ENCODE data around the gene PCDHGA1. TPM values are rescaled to one million over a fixed set of nuclear protein-coding genes. Genes with fewer than 3 reads are reported as not detected.
"Not testable (repeated sequence)": the region's sequence is repeated elsewhere in the genome, so short reads cannot be mapped to it uniquely, and the experiment has no call there.

The PCDHGA1 gene
- total and polyA plus RNA-seq, 2 donors (not counting 1 experiment from before 2014, with no cell fraction given) = 0.06 to 0.64 TPM

- POLR2A ChIA-PET; H3K27ac Mint-ChIP-seq; H3K4me1 ChIP-seq (ENCODE audit: control insufficient read depth in 2 of 2, insufficient read depth in 2 of 2, low read length in 2 of 2); H3K9ac ChIP-seq (ENCODE audit: low read length); intact Hi-C loops (cut with micrococcal nuclease); H3K4me3 ChIP-seq (ENCODE audit: control extremely low read depth in 1 of 5, extremely low read depth in 1 of 5, insufficient read depth in 1 of 5, low read depth in 2 of 5, low read length in 4 of 5); DNase-seq; H3K27ac ChIP-seq (ENCODE audit: low read length in 2 of 2); H3K4me1 Mint-ChIP-seq; ATAC-seq (ENCODE audit: low read depth); H3K79me2 ChIP-seq (ENCODE audit: control insufficient read depth, insufficient read depth, low read length); H3K36me3 ChIP-seq (replicated peaks in 1 of 2; ENCODE audit: control extremely low read depth in 1 of 2, control insufficient read depth in 1 of 2, extremely low read depth in 1 of 2, insufficient read depth in 2 of 2, low read length in 1 of 2); H2AFZ ChIP-seq (ENCODE audit: insufficient read depth, low read depth, low read length, poor library complexity, severe bottlenecking); H3K4me3 Mint-ChIP-seq; H4K20me1 ChIP-seq (ENCODE audit: control insufficient read depth, insufficient read depth, low read length, poor library complexity, severe bottlenecking); H3K4me2 ChIP-seq (replicated peaks; ENCODE audit: low read depth, low read length, poor library complexity, severe bottlenecking): not testable (repeated sequence)
- CTCF ChIA-PET = interaction anchor here (1.4 to 2.0 kb wide), 2 partner anchors 32 to 188 kb away, joined by 4 to 5 read pairs; partner anchors contain the start of gene PCDHGB6
- Mint-ChIP-seq H3K27me3 (peaks cover 44% of the 10 kb centered on the region), H3K9me3 (ENCODE audit: insufficient read depth) (peaks cover 12% of the 10 kb centered on the region)
- peaks cover 0 to 55% (median 30%) of the 10 kb centered on the region in 4 experiments for H3K27me3 ChIP-seq (replicated peaks in 1 of 4; ENCODE audit: control extremely low read depth in 1 of 4, control insufficient read depth in 3 of 4, insufficient read depth in 4 of 4, low read length in 3 of 4)
- peaks cover 0 to 58% (median 46%) of the 10 kb centered on the region in 3 donors for H3K9me3 ChIP-seq (ENCODE audit: control extremely low read depth in 1 of 3, control insufficient read depth in 2 of 3, insufficient read depth in 1 of 3, low read length in 2 of 3)
- WGBS (ENCODE audit: insufficient coverage) = 56% methylated on average over 33 of the region's 48 CpGs
Measured at GRCh38 chr5:141375444-141376155, 45.3 kb downstream of the PCDHGA1 start.

DNA sequence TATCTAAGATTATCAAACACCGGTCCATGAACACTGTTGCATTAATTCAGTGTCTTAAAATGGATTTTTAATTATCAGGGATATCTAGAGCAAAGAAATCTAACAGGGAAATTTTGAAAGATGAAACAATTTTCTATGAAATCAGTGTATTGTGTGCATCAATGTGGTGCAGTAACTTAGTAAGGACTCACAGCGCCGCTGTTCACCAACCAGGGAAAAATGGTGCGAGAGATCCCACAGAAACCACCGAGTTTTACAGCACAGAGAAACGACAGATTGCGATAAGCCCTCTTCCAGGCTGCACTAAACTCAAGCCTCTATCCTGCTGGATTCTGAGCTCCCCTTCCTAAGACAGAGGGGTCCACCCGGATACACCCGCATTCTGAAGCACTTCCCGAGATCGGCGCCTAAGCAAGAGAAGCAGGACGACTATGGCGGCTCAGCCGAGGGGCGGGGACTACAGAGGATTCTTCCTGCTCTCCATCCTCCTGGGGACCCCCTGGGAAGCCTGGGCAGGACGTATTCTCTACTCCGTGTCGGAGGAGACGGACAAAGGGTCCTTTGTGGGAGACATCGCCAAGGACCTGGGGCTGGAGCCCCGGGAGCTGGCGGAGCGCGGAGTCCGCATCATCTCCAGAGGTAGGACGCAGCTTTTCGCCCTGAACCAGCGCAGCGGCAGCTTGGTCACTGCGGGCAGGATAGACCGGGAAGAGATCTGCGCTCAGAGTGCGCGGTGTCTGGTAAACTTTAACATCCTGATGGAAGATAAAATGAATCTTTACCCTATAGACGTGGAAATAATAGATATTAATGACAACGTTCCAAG is 52.4 kb downstream of the PCDHGA1 start, which contains the start of gene PCDHGA7:
Gene PCDHGA7, plus strand, starts transcription at position 274 of the 826 bp plus-strand sequence. Its CDS starts 158 bp downstream, at position 432.
- Mint-ChIP-seq H3K4me1 (peaks cover 3% of the 10 kb centered on the region), H3K27me3 (peaks cover 58% of the 10 kb centered on the region), H3K9me3 (ENCODE audit: insufficient read depth) (peaks cover 7% of the 10 kb centered on the region), H3K27ac (no peak within 1 kb of the TSS), H3K4me3 (peak within 1 kb of the TSS; percentile 81)
- H3K27ac ChIP-seq (ENCODE audit: low read length in 2 of 2) = no peak within 1 kb of the TSS
- POLR2A ChIA-PET = no interaction called here
- peak within 1 kb of the TSS; percentile 25 for H3K4me2 ChIP-seq (replicated peaks; ENCODE audit: low read depth, low read length, poor library complexity, severe bottlenecking)
- H3K9me3 ChIP-seq (ENCODE audit: control extremely low read depth in 1 of 3, control insufficient read depth in 2 of 3, insufficient read depth in 1 of 3, low read length in 2 of 3) = peaks cover 5 to 37% (median 25%) of the 10 kb centered on the region in 3 donors
- H3K9ac ChIP-seq (ENCODE audit: low read length) = no peak within 1 kb of the TSS
- H3K4me3 ChIP-seq (ENCODE audit: control extremely low read depth in 1 of 5, extremely low read depth in 1 of 5, insufficient read depth in 1 of 5, low read depth in 2 of 5, low read length in 4 of 5) = peak within 1 kb of the TSS in 3 of 5 experiments; percentile 1 to 36 (median 24)
- no peaks in the 10 kb centered on the region for H3K4me1 ChIP-seq (ENCODE audit: control insufficient read depth in 2 of 2, insufficient read depth in 2 of 2, low read length in 2 of 2)
- no peaks in the 10 kb centered on the region for H4K20me1 ChIP-seq (ENCODE audit: control insufficient read depth, insufficient read depth, low read length, poor library complexity, severe bottlenecking)
- WGBS (ENCODE audit: insufficient coverage) = 22% methylated on average over 29 of the region's 37 CpGs
- TF ChIP-seq, protein P1, sequence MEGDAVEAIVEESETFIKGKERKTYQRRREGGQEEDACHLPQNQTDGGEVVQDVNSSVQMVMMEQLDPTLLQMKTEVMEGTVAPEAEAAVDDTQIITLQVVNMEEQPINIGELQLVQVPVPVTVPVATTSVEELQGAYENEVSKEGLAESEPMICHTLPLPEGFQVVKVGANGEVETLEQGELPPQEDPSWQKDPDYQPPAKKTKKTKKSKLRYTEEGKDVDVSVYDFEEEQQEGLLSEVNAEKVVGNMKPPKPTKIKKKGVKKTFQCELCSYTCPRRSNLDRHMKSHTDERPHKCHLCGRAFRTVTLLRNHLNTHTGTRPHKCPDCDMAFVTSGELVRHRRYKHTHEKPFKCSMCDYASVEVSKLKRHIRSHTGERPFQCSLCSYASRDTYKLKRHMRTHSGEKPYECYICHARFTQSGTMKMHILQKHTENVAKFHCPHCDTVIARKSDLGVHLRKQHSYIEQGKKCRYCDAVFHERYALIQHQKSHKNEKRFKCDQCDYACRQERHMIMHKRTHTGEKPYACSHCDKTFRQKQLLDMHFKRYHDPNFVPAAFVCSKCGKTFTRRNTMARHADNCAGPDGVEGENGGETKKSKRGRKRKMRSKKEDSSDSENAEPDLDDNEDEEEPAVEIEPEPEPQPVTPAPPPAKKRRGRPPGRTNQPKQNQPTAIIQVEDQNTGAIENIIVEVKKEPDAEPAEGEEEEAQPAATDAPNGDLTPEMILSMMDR (IDR thresholded peaks at IDR 0.05) = no peak
- no peak for TF ChIP-seq EZH2 (IDR thresholded peaks at IDR 0.05; ENCODE audit: borderline replicate concordance, insufficient read depth, low read depth, low read length, poor library complexity, severe bottlenecking)
- H2AFZ ChIP-seq (ENCODE audit: insufficient read depth, low read depth, low read length, poor library complexity, severe bottlenecking) = no peak within 1 kb of the TSS
- H3K79me2 ChIP-seq (ENCODE audit: control insufficient read depth, insufficient read depth, low read length) = no peaks in the 10 kb centered on the region
- CTCF ChIA-PET = no interaction called here
- no peak for DNase-seq
- intact Hi-C loops (cut with micrococcal nuclease) = no loop called here
- peaks cover 0 to 43% (median 28%) of the 10 kb centered on the region in 4 experiments for H3K27me3 ChIP-seq (replicated peaks in 1 of 4; ENCODE audit: control extremely low read depth in 1 of 4, control insufficient read depth in 3 of 4, insufficient read depth in 4 of 4, low read length in 3 of 4)
- ATAC-seq (ENCODE audit: low read depth) = no peak
- no peaks in the 10 kb centered on the region for H3K36me3 ChIP-seq (replicated peaks in 1 of 2; ENCODE audit: control extremely low read depth in 1 of 2, control insufficient read depth in 1 of 2, extremely low read depth in 1 of 2, insufficient read depth in 2 of 2, low read length in 1 of 2)
